IPS-18a (cell line): Measurements from ENCODE around the gene MEX3C.

Experiments
- H3K27ac ChIP-seq: one replicate; pipeline ENCODE4 v1.5.1; 2013; ENCODE audit warnings: low read length
- H3K27me3 ChIP-seq: one replicate; pipeline ENCODE4 v1.6.1; 2013; ENCODE audit warnings: mild to moderate bottlenecking, low read length; ENCODE audit not compliant: control insufficient read depth, insufficient read depth
- H3K36me3 ChIP-seq: one replicate; pipeline ENCODE4 v1.6.1; 2013; ENCODE audit warnings: low read depth, low read length; ENCODE audit not compliant: control insufficient read depth
- H3K4me1 ChIP-seq: one replicate; pipeline ENCODE4 v1.6.1; 2013; ENCODE audit warnings: low read depth, low read length; ENCODE audit not compliant: control insufficient read depth
- H3K4me3 ChIP-seq: one replicate; pipeline ENCODE4 v1.5.1; 2013; ENCODE audit warnings: low read length
- H3K9ac ChIP-seq: one replicate; pipeline ENCODE4 v1.6.1; 2013; ENCODE audit warnings: mild to moderate bottlenecking, low read length, moderate library complexity
- H3K9me3 ChIP-seq: one replicate; pipeline ENCODE4 v1.6.1; 2013; ENCODE audit warnings: low read depth, low read length; ENCODE audit not compliant: control insufficient read depth

Gene MEX3C

DNA sequence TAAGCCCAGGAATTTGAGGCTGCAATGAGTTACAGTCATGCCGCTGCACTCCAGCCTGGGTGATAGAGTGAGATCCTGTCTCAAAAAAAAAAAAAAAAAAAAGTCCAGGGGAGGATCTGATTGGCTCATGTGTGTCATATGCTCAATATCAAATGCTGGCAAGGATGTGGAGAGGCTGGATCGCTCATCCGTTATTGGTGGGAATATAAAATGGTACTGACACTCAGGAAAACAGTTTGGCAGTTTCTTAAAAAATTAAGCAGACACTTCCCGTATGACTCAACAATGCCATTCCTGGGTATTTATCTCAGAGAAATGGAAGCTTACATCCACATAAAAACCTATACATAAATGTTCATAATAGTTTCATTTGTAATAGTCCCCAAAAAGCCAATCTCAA lies 68.9 kb downstream of the MEX3C start:
- Histone ChIP-seq H3K27me3 (no peaks in the 10 kb centered on the region), H3K36me3 (no peaks in the 10 kb centered on the region), H3K9me3 (no peaks in the 10 kb centered on the region), H3K4me3 (no peak overlapping the region), H3K9ac (no peak overlapping the region), H3K27ac (no peak overlapping the region), H3K4me1 (no peaks in the 10 kb centered on the region)

DNA sequence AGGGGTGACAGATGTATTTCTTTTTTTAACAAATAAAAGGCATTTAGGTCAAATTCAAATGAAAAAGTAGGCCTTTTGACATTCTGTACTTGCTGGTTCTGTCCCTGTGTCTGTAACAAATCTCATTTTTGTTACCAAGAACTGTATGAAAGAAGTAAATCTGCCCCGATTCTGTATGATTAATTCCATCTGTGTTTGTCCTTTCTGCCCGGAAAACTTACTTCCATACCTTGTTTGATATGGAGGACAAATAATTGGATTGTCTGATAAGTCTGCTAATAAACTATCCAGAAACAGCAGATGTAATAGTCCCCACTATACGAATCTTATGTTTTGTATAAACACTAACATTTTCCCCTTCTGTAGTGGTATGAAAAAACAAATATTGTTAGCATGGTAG lies 69.8 kb downstream of the MEX3C start:
- Histone ChIP-seq H3K27me3 (no peaks in the 10 kb centered on the region), H3K4me1 (no peaks in the 10 kb centered on the region), H3K4me3 (no peak overlapping the region), H3K9me3 (no peaks in the 10 kb centered on the region), H3K9ac (no peak overlapping the region), H3K36me3 (no peaks in the 10 kb centered on the region), H3K27ac (no peak overlapping the region)

DNA sequence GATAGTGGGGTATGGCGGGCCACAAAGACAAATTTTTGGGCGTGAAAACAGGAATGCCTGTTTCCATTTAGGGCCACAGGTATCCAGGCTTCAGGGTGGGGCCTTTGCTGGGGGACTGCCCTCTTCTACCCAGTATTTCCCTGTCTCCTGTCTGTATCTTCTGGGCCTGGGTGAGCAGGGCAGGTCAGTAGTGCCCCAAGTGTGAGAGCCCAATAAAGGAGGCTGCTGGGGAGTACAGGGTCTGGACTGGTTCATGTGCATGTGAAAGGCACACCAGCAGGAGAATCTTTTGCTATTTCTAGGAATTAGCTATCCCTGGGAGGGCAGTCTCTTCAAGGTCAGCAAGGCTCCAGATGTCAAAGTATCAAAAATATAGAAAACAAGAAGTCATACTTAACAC lies 71.5 kb downstream of the MEX3C start:
- Histone ChIP-seq H3K9ac (no peak overlapping the region), H3K4me3 (no peak overlapping the region), H3K27me3 (no peaks in the 10 kb centered on the region), H3K27ac (no peak overlapping the region), H3K36me3 (no peaks in the 10 kb centered on the region), H3K9me3 (no peaks in the 10 kb centered on the region), H3K4me1 (peaks cover 3% of the 10 kb centered on the region)
